ENCODE results near the gene ULBP2. TPM values are rescaled to one million over a fixed set of nuclear protein-coding genes. Genes with fewer than 3 reads are reported as not detected.

Gene ULBP2
- total RNA-seq, 2 experiments from 2014 or later, result 0.60 to 2.6 TPM

DNA sequence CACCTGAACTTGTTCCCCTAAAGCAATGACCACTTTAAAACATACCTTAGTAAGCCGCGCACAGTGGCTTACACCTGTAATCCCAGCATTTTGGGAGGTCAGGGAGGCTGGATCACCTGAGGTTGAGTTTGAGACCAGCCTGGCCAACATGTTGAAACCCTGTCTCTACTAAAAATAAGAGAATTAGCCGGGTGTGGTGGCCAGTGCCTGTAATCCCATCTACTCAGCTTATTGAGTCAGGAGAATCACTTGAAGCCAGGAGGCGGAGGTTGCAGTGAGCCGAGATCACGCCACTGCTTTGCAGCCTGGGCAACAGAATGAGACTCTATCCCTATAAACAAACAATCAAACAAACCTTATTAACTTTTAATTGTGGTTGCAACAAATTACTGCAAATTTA lies 42.3 kb upstream of the ULBP2 start:
- no peak overlapping the region for H2AFZ ChIP-seq (ENCODE audit: low read length)
- H3K9me3 ChIP-seq (ENCODE audit: low read length), result no peaks in the 10 kb centered on the region
- no peaks in the 10 kb centered on the region for H4K20me1 ChIP-seq (ENCODE audit: insufficient read depth, low read length)
- TF ChIP-seq, protein P1, sequence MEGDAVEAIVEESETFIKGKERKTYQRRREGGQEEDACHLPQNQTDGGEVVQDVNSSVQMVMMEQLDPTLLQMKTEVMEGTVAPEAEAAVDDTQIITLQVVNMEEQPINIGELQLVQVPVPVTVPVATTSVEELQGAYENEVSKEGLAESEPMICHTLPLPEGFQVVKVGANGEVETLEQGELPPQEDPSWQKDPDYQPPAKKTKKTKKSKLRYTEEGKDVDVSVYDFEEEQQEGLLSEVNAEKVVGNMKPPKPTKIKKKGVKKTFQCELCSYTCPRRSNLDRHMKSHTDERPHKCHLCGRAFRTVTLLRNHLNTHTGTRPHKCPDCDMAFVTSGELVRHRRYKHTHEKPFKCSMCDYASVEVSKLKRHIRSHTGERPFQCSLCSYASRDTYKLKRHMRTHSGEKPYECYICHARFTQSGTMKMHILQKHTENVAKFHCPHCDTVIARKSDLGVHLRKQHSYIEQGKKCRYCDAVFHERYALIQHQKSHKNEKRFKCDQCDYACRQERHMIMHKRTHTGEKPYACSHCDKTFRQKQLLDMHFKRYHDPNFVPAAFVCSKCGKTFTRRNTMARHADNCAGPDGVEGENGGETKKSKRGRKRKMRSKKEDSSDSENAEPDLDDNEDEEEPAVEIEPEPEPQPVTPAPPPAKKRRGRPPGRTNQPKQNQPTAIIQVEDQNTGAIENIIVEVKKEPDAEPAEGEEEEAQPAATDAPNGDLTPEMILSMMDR (conservative IDR thresholded peaks at IDR 0.05; ENCODE audit: low read length), result no peak
- no peak for TF ChIP-seq EZH2phosphoT487 (IDR thresholded peaks at IDR 0.05; ENCODE audit: borderline replicate concordance, low read depth, low read length)
- H3K27ac ChIP-seq (ENCODE audit: low read depth, low read length, poor library complexity, severe bottlenecking), result no peak overlapping the region
- intact Hi-C loops (cut with micrococcal nuclease; ENCODE audit: unreplicated experiment), result no loop called here
- H3K9me2 ChIP-seq (ENCODE audit: insufficient read depth, low read length), result no peaks in the 10 kb centered on the region
- no TSS peak for BruUV-seq (replicated peaks)
- H3K36me3 ChIP-seq (ENCODE audit: insufficient read depth, low read length), result no peaks in the 10 kb centered on the region
- no peaks in the 10 kb centered on the region for H3K79me2 ChIP-seq (ENCODE audit: insufficient read depth, low read depth, low read length)
- CTCF ChIA-PET (ENCODE audit: unreplicated experiment), result no interaction called here
- H3K4me2 ChIP-seq (ENCODE audit: low read length), result no peak overlapping the region
- no peak overlapping the region for H3K4me3 ChIP-seq (ENCODE audit: low read depth, low read length, poor library complexity, severe bottlenecking)
- H3K4me1 ChIP-seq (ENCODE audit: insufficient read depth, low read length, poor library complexity, severe bottlenecking), result no peaks in the 10 kb centered on the region
- no peak for DNase-seq (ENCODE audit: low spot score)
- POLR2A ChIA-PET, result interaction anchor here (0.6 kb wide), 1 partner anchor 109 kb away, joined by 6 read pairs; no protein-coding TSS in a partner anchor

DNA sequence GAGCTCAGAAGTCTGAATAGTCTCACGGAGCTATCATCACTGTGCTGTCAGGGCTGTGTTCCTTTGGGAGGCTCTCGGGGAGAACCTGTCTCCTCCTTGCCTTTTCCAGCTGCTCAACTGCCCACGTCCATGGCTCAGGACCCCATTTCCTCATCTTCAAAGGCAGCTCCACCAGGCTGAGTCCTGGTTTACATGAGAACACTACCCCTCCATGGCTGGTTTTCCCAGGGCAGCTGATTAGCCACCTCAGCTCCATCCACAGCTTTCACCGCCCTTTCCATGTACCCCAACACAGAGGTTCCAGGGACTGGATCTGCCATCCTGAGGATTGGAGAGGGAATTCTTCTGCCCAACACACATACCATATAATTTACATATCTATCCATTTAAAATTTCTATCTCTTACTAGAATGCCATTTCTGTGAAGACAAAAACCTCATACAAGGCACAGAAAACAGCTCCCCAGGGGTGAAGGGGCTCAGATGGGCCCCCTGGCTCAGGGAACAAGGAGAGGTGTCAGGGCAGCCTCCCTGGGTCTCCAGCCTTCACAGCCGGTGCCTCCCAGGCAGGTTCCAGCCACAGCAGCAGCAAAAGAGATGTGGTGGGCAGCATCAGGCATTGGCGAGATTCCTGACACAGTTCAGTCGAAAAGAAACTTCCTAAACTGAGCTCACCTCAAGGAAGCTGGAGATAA lies 41.7 kb upstream of the ULBP2 start:
- intact Hi-C loops (cut with micrococcal nuclease; ENCODE audit: unreplicated experiment), result no loop called here
- no peak for TF ChIP-seq EZH2phosphoT487 (IDR thresholded peaks at IDR 0.05; ENCODE audit: borderline replicate concordance, low read depth, low read length)
- TF ChIP-seq, protein P1 (conservative IDR thresholded peaks at IDR 0.05; ENCODE audit: low read length), result no peak
- Histone ChIP-seq H3K9me2 (ENCODE audit: insufficient read depth, low read length) (no peaks in the 10 kb centered on the region), H3K79me2 (ENCODE audit: insufficient read depth, low read depth, low read length) (no peaks in the 10 kb centered on the region), H3K4me2 (ENCODE audit: low read length) (no peak overlapping the region), H2AFZ (ENCODE audit: low read length) (no peak overlapping the region), H3K27ac (ENCODE audit: low read depth, low read length, poor library complexity, severe bottlenecking) (no peak overlapping the region), H3K4me1 (ENCODE audit: insufficient read depth, low read length, poor library complexity, severe bottlenecking) (no peaks in the 10 kb centered on the region), H4K20me1 (ENCODE audit: insufficient read depth, low read length) (no peaks in the 10 kb centered on the region), H3K36me3 (ENCODE audit: insufficient read depth, low read length) (no peaks in the 10 kb centered on the region), H3K9me3 (ENCODE audit: low read length) (no peaks in the 10 kb centered on the region), H3K4me3 (ENCODE audit: low read depth, low read length, poor library complexity, severe bottlenecking) (no peak overlapping the region)
- DNase-seq (ENCODE audit: low spot score), result no peak
- CTCF ChIA-PET (ENCODE audit: unreplicated experiment), result no interaction called here
- BruUV-seq (replicated peaks), result no TSS peak
- POLR2A ChIA-PET, result interaction anchor here (0.6 kb wide), 1 partner anchor 110 kb away, joined by 6 read pairs; no protein-coding TSS in a partner anchor

DNA sequence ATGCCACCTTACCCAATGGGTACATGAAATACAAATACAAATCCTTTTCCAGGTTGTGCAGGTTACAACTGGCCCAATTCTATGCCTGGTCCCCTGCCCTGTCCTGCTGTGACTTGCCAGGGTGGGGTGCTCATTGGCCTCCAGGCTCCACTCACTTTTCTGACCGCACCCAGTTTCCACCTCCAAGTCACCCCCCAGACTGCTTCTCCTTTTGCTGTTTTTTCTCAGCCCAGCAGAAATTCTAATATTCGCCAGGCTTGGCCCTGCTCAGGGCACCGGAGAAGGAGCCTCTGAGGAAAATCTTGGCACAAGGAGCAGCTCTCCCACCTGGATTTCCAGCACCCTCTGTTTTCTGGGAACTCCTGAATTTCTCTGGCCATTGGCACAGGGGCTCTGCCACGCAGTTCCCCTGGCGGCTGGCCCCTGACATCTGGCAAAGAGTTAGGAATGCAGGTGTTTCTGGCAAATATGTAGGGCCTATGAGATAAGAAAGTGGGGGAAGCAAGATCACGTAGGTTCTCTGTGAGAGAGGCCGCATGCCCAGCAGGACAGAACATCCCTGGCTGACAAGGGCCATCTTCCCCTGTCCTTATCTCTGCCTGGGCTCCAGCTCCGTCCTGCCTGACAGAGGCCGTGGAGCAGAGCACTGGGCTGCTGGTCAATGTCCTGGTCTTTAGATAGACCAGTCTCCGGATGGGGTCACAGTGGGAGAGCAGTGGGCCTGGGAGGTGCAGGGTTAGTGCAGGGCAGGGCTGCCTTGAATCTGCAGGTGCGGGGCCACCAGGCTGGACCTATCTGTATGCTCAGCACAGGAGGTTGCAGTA lies 41.0 kb upstream of the ULBP2 start:
- H3K4me1 ChIP-seq (ENCODE audit: insufficient read depth, low read length, poor library complexity, severe bottlenecking), result no peaks in the 10 kb centered on the region
- no peaks in the 10 kb centered on the region for H4K20me1 ChIP-seq (ENCODE audit: insufficient read depth, low read length)
- H3K27ac ChIP-seq (ENCODE audit: low read depth, low read length, poor library complexity, severe bottlenecking), result no peak overlapping the region
- no peak for TF ChIP-seq EZH2phosphoT487 (IDR thresholded peaks at IDR 0.05; ENCODE audit: borderline replicate concordance, low read depth, low read length)
- TF ChIP-seq, protein P1 (conservative IDR thresholded peaks at IDR 0.05; ENCODE audit: low read length), result no peak
- no peaks in the 10 kb centered on the region for H3K9me3 ChIP-seq (ENCODE audit: low read length)
- H2AFZ ChIP-seq (ENCODE audit: low read length), result no peak overlapping the region
- no TSS peak for BruUV-seq (replicated peaks)
- no peak overlapping the region for H3K4me2 ChIP-seq (ENCODE audit: low read length)
- intact Hi-C loops (cut with micrococcal nuclease; ENCODE audit: unreplicated experiment), result no loop called here
- ChIA-PET CTCF (ENCODE audit: unreplicated experiment) (no interaction called here), POLR2A (no interaction called here)
- no peaks in the 10 kb centered on the region for H3K79me2 ChIP-seq (ENCODE audit: insufficient read depth, low read depth, low read length)
- no peaks in the 10 kb centered on the region for H3K36me3 ChIP-seq (ENCODE audit: insufficient read depth, low read length)
- no peak for DNase-seq (ENCODE audit: low spot score)
- no peak overlapping the region for H3K4me3 ChIP-seq (ENCODE audit: low read depth, low read length, poor library complexity, severe bottlenecking)
- no peaks in the 10 kb centered on the region for H3K9me2 ChIP-seq (ENCODE audit: insufficient read depth, low read length)
